ENCODE measurements around the gene PXN.
"Not testable (repeated sequence)": the region's sequence is repeated elsewhere in the genome, so short reads cannot be mapped to it uniquely, and the experiment has no call there.

PXN gene

GRCh38 chr12:120261951-120262851 is 3.3 kb downstream of the PXN start:
- peak overlapping the region; percentile 84 for H3K27ac ChIP-seq
- TF ChIP-seq, protein P1, sequence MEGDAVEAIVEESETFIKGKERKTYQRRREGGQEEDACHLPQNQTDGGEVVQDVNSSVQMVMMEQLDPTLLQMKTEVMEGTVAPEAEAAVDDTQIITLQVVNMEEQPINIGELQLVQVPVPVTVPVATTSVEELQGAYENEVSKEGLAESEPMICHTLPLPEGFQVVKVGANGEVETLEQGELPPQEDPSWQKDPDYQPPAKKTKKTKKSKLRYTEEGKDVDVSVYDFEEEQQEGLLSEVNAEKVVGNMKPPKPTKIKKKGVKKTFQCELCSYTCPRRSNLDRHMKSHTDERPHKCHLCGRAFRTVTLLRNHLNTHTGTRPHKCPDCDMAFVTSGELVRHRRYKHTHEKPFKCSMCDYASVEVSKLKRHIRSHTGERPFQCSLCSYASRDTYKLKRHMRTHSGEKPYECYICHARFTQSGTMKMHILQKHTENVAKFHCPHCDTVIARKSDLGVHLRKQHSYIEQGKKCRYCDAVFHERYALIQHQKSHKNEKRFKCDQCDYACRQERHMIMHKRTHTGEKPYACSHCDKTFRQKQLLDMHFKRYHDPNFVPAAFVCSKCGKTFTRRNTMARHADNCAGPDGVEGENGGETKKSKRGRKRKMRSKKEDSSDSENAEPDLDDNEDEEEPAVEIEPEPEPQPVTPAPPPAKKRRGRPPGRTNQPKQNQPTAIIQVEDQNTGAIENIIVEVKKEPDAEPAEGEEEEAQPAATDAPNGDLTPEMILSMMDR (conservative IDR thresholded peaks at IDR 0.05) = no peak

DNA sequence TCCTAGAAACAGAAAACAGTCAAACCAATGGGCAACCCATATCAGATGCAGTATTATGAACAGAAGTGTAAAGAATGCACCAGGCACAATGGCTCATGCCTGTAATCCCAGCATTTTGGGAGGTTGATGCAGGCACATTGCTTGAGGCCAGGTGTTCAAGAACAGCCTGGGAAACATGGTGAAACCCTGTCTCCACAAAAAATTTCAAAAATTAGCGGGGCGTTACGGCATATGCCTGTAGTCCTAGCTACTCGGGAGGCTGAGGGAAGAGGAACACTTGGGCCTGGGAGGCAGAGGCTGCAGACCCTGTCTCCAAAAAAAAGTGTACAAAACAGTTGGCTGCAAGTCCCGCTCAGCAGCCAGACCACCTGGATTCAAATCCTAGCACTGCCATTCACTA is 4.9 kb downstream of the PXN start:
- H3K27ac ChIP-seq = no peak overlapping the region
- TF ChIP-seq, protein P1 (conservative IDR thresholded peaks at IDR 0.05) = no peak

GRCh38 chr12:120259418-120260202 is 5.9 kb downstream of the PXN start:
- no peak overlapping the region for H3K27ac ChIP-seq
- TF ChIP-seq, protein P1 (conservative IDR thresholded peaks at IDR 0.05) = no peak

- H3K27ac ChIP-seq = peak overlapping the region; percentile 84
- TF ChIP-seq, protein P1 (conservative IDR thresholded peaks at IDR 0.05) = no peak
These were observed 7.1 kb downstream of the PXN start for GRCh38 chr12:120258323-120258896.

- TF ChIP-seq, protein P1 (conservative IDR thresholded peaks at IDR 0.05) = peak; percentile 20; the same call in 1 of the 2 replicates
These were observed 8.3 kb downstream of the PXN start for GRCh38 chr12:120257041-120257821.

DNA sequence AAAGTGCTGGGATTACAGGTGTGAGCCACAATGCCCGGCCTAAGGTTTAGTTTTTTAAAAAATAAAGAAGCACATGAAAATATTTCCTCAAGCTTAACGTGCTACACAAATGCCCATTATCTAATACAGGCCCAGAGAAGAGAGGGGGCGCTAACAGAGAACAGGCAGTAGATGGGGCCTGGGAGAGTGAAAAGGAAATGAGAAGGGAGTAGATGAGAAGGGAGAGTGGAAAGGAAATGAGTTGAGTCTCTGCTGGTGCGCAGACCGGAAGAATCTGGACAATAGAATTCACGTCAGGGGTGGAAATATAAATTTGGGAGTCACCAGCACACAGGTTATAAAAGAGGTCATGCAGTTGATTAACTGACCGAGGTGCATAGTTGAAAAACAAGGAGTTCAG is 10.7 kb downstream of the PXN start:
- TF ChIP-seq, protein P1 (conservative IDR thresholded peaks at IDR 0.05) = no peak
- H3K27ac ChIP-seq = no peak overlapping the region

More at GRCh38 chr12:120257041-120257821, 8.3 kb downstream of the PXN start:
- H3K27ac ChIP-seq = peak overlapping the region; percentile 84

GRCh38 chr12:120253313-120253712 is 12.2 kb downstream of the PXN start:
- not testable (repeated sequence) for H3K27ac ChIP-seq
